Caco-2 (cell line): Measurements from ENCODE around the gene ELMO1. TPM values are rescaled to one million over a fixed set of nuclear protein-coding genes. Genes with fewer than 3 reads are reported as not detected.

Experiments
- BruUV-seq: library from RNA; stranded (reverse); fragments of 400-500 nt; replicated peaks from 2 replicates; lab custom pipeline; 2021; lab: Mats Ljungman, UMichigan
- CTCF ChIA-PET: fragments of 300-600 bp; sonication (Branson Sonifier 250); formaldehyde crosslinking; loops from one replicate; lab custom pipeline; 2022; ENCODE audit warnings: antibody characterized with exemption; lab: Charles Lee
- POLR2A ChIA-PET: fragments of 300-600 bp; sonication (Branson Sonifier 250); formaldehyde crosslinking; loops from one replicate; lab custom pipeline; 2022; ENCODE audit warnings: antibody characterized with exemption; lab: Charles Lee
- DNase-seq, 2 experiments: peaks; one replicate each; pipeline versions ENCODE4 v3.0.0 to v3.0.0-alpha.2; 2020 to 2022
- H3K27me3 ChIP-seq: replicated peaks from 2 replicates; pipeline ENCODE4 v1.6.0; 2011; ENCODE audit warnings: low read length; ENCODE audit not compliant: control insufficient read depth, insufficient read depth
- H3K36me3 ChIP-seq: 2 replicates; pipeline ENCODE4 v1.5.1; 2011; ENCODE audit warnings: low read length; ENCODE audit not compliant: control insufficient read depth, insufficient read depth
- H3K4me1 ChIP-seq: fragments of 250-450 bp; sonication (Bioruptor Pico); 2 replicates; pipeline ENCODE4 v1.5.1; 2020; ENCODE audit warnings: mild to moderate bottlenecking
- H3K4me3 ChIP-seq: 2 replicates; pipeline ENCODE4 v1.5.1; 2011; ENCODE audit warnings: low read depth, mild to moderate bottlenecking, control low read depth, low read length
- H3K9me3 ChIP-seq: fragments of 250-450 bp; sonication (Bioruptor Pico); 2 replicates; pipeline ENCODE4 v1.5.1; 2020; ENCODE audit warnings: mild to moderate bottlenecking, moderate library complexity
- H3K27ac Mint-ChIP-seq: one replicate; pipeline ENCODE4 v1.8.0; 2022; ENCODE audit warnings: mixed read lengths; ENCODE audit not compliant: unreplicated experiment
- H3K27me3 Mint-ChIP-seq: one replicate; pipeline ENCODE4 v1.8.0; 2022; ENCODE audit warnings: mixed read lengths; ENCODE audit not compliant: insufficient read depth, unreplicated experiment
- H3K36me3 Mint-ChIP-seq: one replicate; pipeline ENCODE4 v1.8.0; 2022; ENCODE audit warnings: mild to moderate bottlenecking, mixed read lengths; ENCODE audit not compliant: insufficient read depth, unreplicated experiment
- H3K4me1 Mint-ChIP-seq: one replicate; pipeline ENCODE4 v1.8.0; 2022; ENCODE audit warnings: low read depth, mixed read lengths; ENCODE audit not compliant: unreplicated experiment
- H3K4me3 Mint-ChIP-seq: one replicate; pipeline ENCODE4 v1.8.0; 2022; ENCODE audit warnings: mild to moderate bottlenecking, moderate library complexity, mixed read lengths; ENCODE audit not compliant: unreplicated experiment
- H3K9me3 Mint-ChIP-seq: one replicate; pipeline ENCODE4 v1.8.0; 2022; ENCODE audit warnings: mixed read lengths; ENCODE audit not compliant: unreplicated experiment
- CTCF ChIP-seq, 2 experiments: fragments of 200-600 bp in 1 of 2; IDR thresholded peaks; 1 replicate in 1 of 2; 2 replicates in 1 of 2; pipeline versions ENCODE4 v1.5.1 to v1.8.0; 2011 to 2022; ENCODE audit warnings: antibody characterized with exemption in 1 of 2, control low read depth in 1 of 2, inconsistent platforms in 1 of 2, low read depth in 1 of 2, low read length in 1 of 2, mild to moderate bottlenecking in 1 of 2, moderate library complexity in 1 of 2; ENCODE audit not compliant: insufficient read depth in 1 of 2, severe bottlenecking in 1 of 2, unreplicated experiment in 1 of 2
- intact Hi-C: fragments of 100-400 bp; cut with micrococcal nuclease; formaldehyde crosslinking; loops from one replicate; pipeline ENCODE4 v1.10.0; 2022; ENCODE audit not compliant: unreplicated experiment
- total RNA-seq: library from RNA; stranded (reverse); gene quantifications from 2 replicates; pipeline ENCODE4 v1.2.3, GENCODE V29; 2022

The ELMO1 gene
- total RNA-seq, 1 experiment from 2014 or later, result 0.14 TPM

GRCh38 chr7:37452346-37452745 is 3.7 kb upstream of the ELMO1 start:
- BruUV-seq, result no TSS peak
- CTCF ChIA-PET, result no interaction called here
- intact Hi-C loops, result no loop called here
- Mint-ChIP-seq H3K4me1 (no peaks in the 10 kb centered on the region), H3K4me3 (no peak overlapping the region), H3K36me3 (no peaks in the 10 kb centered on the region), H3K27ac (no peak overlapping the region), H3K27me3 (peaks cover 14% of the 10 kb centered on the region), H3K9me3 (no peaks in the 10 kb centered on the region)
- Histone ChIP-seq H3K36me3 (no peaks in the 10 kb centered on the region), H3K9me3 (no peaks in the 10 kb centered on the region), H3K4me1 (no peaks in the 10 kb centered on the region), H3K27me3 (no peaks in the 10 kb centered on the region), H3K4me3 (no peak overlapping the region)
- DNase-seq, result no peak
- peak in 1 of 2 experiments; percentile 2 for TF ChIP-seq CTCF (IDR thresholded peaks at IDR 0.05; ENCODE audit: insufficient read depth in 1 of 2, low read depth in 1 of 2, low read length in 1 of 2, severe bottlenecking in 1 of 2, unreplicated experiment in 1 of 2)
- POLR2A ChIA-PET, result no interaction called here

- H3K4me3 Mint-ChIP-seq, result no peak overlapping the region
- Histone ChIP-seq H3K27me3 (no peaks in the 10 kb centered on the region), H3K4me1 (no peaks in the 10 kb centered on the region), H3K9me3 (no peaks in the 10 kb centered on the region), H3K4me3 (no peak overlapping the region), H3K36me3 (no peaks in the 10 kb centered on the region)
- no peaks in the 10 kb centered on the region for H3K9me3 Mint-ChIP-seq
- no peak overlapping the region for H3K27ac Mint-ChIP-seq
- DNase-seq, result no peak
- CTCF ChIA-PET, result no interaction called here
- TF ChIP-seq CTCF (IDR thresholded peaks at IDR 0.05; ENCODE audit: insufficient read depth in 1 of 2, low read depth in 1 of 2, low read length in 1 of 2, severe bottlenecking in 1 of 2, unreplicated experiment in 1 of 2), result no peak
- POLR2A ChIA-PET, result no interaction called here
- peaks cover 14% of the 10 kb centered on the region for H3K27me3 Mint-ChIP-seq
- BruUV-seq, result no TSS peak
- H3K4me1 Mint-ChIP-seq, result no peaks in the 10 kb centered on the region
- no peaks in the 10 kb centered on the region for H3K36me3 Mint-ChIP-seq
- intact Hi-C loops, result no loop called here
Measured at GRCh38 chr7:37450035-37450434, 1.4 kb upstream of the ELMO1 start.

GRCh38 chr7:37449621-37450020 is 957 bp upstream of the ELMO1 start:
- ChIA-PET CTCF (no interaction called here), POLR2A (no interaction called here)
- no peak overlapping the region for H3K4me3 Mint-ChIP-seq
- DNase-seq, result no peak
- Histone ChIP-seq H3K4me3 (no peak overlapping the region), H3K27me3 (no peaks in the 10 kb centered on the region), H3K36me3 (no peaks in the 10 kb centered on the region), H3K4me1 (no peaks in the 10 kb centered on the region), H3K9me3 (no peaks in the 10 kb centered on the region)
- H3K27ac Mint-ChIP-seq, result no peak overlapping the region
- peaks cover 14% of the 10 kb centered on the region for H3K27me3 Mint-ChIP-seq
- H3K9me3 Mint-ChIP-seq, result no peaks in the 10 kb centered on the region
- H3K36me3 Mint-ChIP-seq, result no peaks in the 10 kb centered on the region
- no peaks in the 10 kb centered on the region for H3K4me1 Mint-ChIP-seq
- TF ChIP-seq CTCF (IDR thresholded peaks at IDR 0.05; ENCODE audit: insufficient read depth in 1 of 2, low read depth in 1 of 2, low read length in 1 of 2, severe bottlenecking in 1 of 2, unreplicated experiment in 1 of 2), result no peak
- intact Hi-C loops, result no loop called here
- BruUV-seq, result no TSS peak
